SU-DHL-6 (cell line): Measurements from ENCODE around the gene MYLK4.

Source experiments
- CTCF ChIP-seq: fragments of 200-600 bp; sonication (generic); IDR thresholded peaks from one replicate; pipeline ENCODE4 v1.5.1; 2017; ENCODE audit warnings: antibody characterized with exemption, mild to moderate bottlenecking, low read length, moderate library complexity; ENCODE audit not compliant: insufficient read depth, poor library complexity, severe bottlenecking
- EZH2phosphoT487 ChIP-seq: fragments of 200-600 bp; sonication (generic), shearing (Covaris generic); conservative IDR thresholded peaks from 2 replicates; pipeline ENCODE4 v1.6.1; 2018; ENCODE audit warnings: mild to moderate bottlenecking, antibody characterized with exemption, low read length, moderate library complexity, mixed read lengths

- no peak for TF ChIP-seq CTCF
- no peak for TF ChIP-seq EZH2phosphoT487
These were observed 62.2 kb downstream of the MYLK4 start for GRCh38 chr6:2688401-2689064.
